Mesothelial cell of epicardium (in vitro differentiated cells): ENCODE data around the gene SBNO1. TPM values are rescaled to one million over a fixed set of nuclear protein-coding genes. Genes with fewer than 3 reads are reported as not detected.

ENCODE experiments used
- DNase-seq, 2 experiments: peaks; one replicate each; pipeline ENCODE4 v3.0.0; 2021; ENCODE audit warnings: low spot score in 2 of 2; ENCODE audit not compliant: unreplicated experiment in 2 of 2
- H3K27ac Mint-ChIP-seq: 2 replicates; pipeline ENCODE4 v1.8.0; 2021; ENCODE audit warnings: mixed read lengths
- H3K27me3 Mint-ChIP-seq: 2 replicates; pipeline ENCODE4 v1.8.0; 2021; ENCODE audit warnings: low read depth, mixed read lengths
- H3K36me3 Mint-ChIP-seq: 2 replicates; pipeline ENCODE4 v1.8.0; 2021; ENCODE audit warnings: mixed read lengths
- H3K4me1 Mint-ChIP-seq: 2 replicates; pipeline ENCODE4 v1.8.0; 2021; ENCODE audit warnings: mixed read lengths
- H3K4me3 Mint-ChIP-seq: 2 replicates; pipeline ENCODE4 v1.8.0; 2021; ENCODE audit warnings: mild to moderate bottlenecking, moderate library complexity, mixed read lengths
- H3K9me3 Mint-ChIP-seq: 2 replicates; pipeline ENCODE4 v1.8.0; 2021; ENCODE audit warnings: mixed read lengths
- total RNA-seq: library from RNA; stranded (reverse); gene quantifications from 3 replicates; pipeline ENCODE4 v1.2.1, GENCODE V29; 2021
- TF ChIP-seq, protein P1 (sequence below): fragments of 200-600 bp; sonication (generic); IDR thresholded peaks from one replicate; pipeline ENCODE4 v1.5.0; 2021; ENCODE audit warnings: antibody characterized with exemption; ENCODE audit not compliant: unreplicated experiment

Gene SBNO1
- total RNA-seq, 1 donor from 2014 or later: 38.0 TPM

DNA sequence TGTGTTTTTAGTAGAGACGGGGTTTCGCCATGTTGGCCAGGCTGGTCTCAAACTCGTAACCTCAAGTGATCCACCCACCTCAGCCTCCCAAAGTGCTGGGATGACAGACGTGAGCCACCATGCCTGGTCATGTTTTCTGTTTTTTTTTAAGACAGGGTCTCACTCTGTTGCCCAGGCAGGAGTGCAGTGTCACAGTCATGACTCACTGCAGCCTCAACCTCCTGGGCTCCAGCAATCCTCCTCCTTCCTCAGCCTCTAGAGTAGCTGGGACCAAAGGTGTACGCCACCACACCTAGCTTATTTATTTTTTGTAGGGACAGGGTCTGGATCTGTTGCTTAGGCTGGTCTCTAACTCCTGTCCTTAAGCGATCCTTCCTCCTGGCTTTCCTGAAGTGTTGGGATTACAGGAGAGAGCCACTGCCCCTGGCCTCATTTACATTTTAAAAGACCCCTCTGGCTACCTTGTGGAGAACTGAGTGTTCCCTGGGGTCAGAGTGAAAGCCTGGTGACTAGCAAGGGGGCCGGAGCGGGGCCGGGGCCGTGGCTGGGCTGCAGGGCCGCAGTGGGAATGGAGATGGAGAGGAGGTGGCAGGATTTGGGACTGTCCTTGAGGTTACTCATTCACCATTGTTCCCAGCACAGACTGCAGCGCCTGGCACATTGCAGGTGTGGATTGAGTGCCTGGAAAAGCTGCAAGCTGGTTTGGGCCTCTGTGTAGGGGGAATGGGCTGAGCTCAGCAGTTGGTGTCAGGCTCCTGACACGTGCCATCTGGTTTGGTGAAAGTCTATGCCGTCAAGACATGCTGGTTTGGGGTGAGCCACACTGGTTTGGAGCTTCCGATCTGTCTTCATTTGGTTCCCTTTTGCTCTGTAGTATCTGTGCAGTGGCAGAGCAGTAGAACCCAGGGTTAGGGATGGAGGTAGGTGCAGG lies 37.4 kb upstream of the SBNO1 start:
- no peak for DNase-seq
- Mint-ChIP-seq H3K9me3 (no peaks in the 10 kb centered on the region), H3K27ac (no peak overlapping the region), H3K4me1 (no peaks in the 10 kb centered on the region), H3K27me3 (no peaks in the 10 kb centered on the region), H3K36me3 (peaks cover 28% of the 10 kb centered on the region), H3K4me3 (no peak overlapping the region)
- TF ChIP-seq, protein P1, sequence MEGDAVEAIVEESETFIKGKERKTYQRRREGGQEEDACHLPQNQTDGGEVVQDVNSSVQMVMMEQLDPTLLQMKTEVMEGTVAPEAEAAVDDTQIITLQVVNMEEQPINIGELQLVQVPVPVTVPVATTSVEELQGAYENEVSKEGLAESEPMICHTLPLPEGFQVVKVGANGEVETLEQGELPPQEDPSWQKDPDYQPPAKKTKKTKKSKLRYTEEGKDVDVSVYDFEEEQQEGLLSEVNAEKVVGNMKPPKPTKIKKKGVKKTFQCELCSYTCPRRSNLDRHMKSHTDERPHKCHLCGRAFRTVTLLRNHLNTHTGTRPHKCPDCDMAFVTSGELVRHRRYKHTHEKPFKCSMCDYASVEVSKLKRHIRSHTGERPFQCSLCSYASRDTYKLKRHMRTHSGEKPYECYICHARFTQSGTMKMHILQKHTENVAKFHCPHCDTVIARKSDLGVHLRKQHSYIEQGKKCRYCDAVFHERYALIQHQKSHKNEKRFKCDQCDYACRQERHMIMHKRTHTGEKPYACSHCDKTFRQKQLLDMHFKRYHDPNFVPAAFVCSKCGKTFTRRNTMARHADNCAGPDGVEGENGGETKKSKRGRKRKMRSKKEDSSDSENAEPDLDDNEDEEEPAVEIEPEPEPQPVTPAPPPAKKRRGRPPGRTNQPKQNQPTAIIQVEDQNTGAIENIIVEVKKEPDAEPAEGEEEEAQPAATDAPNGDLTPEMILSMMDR: no peak

DNA sequence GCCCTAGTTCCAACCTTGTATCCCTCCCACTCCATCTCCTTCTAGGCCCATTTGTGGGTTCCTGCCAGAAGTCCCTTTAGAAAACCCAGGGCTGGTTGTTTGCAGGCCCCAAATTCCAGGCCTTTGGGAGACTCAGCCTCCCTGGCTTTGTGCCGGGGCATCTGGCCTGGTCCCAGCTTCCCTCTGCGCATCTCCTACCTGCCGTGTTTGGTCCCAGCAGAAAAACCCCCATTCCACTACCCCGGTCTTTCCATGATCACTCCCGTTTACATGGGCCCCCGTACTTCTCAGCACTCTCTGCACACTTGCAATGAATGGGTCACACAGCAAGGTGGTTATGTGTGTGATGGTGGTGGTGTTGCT lies 34.6 kb upstream of the SBNO1 start:
- no peak overlapping the region for H3K4me3 Mint-ChIP-seq
- TF ChIP-seq, protein P1: no peak
- no peaks in the 10 kb centered on the region for H3K4me1 Mint-ChIP-seq
- H3K36me3 Mint-ChIP-seq: peaks cover 36% of the 10 kb centered on the region
- no peaks in the 10 kb centered on the region for H3K27me3 Mint-ChIP-seq
- no peak overlapping the region for H3K27ac Mint-ChIP-seq
- DNase-seq: no peak
- H3K9me3 Mint-ChIP-seq: no peaks in the 10 kb centered on the region

DNA sequence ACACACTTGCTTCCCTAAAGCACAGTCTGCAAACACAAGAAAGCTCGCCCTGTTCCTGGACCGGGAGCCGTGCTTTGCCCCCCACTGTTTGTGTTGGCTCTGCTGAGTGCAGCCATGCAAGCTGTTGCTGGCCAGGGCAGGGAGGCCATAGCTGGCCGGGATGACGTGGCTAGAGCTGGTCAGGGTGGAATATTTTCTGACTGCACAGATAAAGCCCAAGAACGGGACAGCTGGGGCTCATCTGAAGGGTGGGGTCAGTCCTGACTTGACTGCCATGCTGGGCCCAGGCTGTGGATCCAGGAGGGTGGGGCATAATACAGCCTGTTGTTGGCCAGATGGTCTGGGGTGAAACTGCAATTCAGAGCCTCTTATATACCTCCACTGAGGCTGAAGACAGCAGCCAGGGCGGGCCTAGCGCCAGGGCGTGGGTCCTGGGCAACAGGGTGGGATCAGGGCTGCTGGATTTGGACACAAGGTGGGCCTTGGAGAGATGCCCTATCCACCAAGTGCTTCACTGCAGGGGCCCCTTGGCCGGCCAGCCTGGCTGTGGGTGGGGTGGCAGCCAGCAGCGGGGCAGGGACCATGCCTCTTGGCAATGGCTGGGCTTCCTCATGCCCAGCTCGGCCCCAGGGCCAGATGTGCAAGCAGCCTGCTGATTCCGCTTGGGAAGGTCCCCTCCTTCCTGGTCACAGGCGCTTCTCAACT lies 34.1 kb upstream of the SBNO1 start:
- H3K4me1 Mint-ChIP-seq: no peaks in the 10 kb centered on the region
- H3K4me3 Mint-ChIP-seq: no peak overlapping the region
- no peak overlapping the region for H3K27ac Mint-ChIP-seq
- DNase-seq: no peak
- no peaks in the 10 kb centered on the region for H3K27me3 Mint-ChIP-seq
- H3K36me3 Mint-ChIP-seq: peaks cover 33% of the 10 kb centered on the region
- TF ChIP-seq, protein P1: no peak
- H3K9me3 Mint-ChIP-seq: no peaks in the 10 kb centered on the region

DNA sequence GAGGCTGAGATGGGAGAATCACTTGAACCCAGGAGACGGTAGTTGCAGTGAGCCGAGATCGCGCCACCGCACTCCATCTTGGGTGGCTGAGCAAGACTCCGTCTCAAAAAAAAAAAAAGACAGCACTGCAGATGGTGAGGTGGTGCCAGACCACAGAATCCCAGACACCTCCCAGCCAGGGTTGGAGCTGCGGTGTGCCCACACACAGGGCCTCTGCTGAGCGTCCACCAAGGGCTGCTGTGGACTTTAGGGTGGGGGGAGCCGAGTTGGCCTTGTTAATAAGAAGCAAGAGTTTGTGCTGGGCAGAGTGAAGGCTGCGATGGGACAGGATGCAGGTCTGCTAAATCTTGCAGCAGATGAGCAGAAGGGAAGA lies 33.5 kb upstream of the SBNO1 start:
- Mint-ChIP-seq H3K27me3 (no peaks in the 10 kb centered on the region), H3K4me1 (no peaks in the 10 kb centered on the region), H3K9me3 (no peaks in the 10 kb centered on the region), H3K4me3 (no peak overlapping the region), H3K36me3 (peaks cover 31% of the 10 kb centered on the region), H3K27ac (no peak overlapping the region)
- no peak for DNase-seq
- TF ChIP-seq, protein P1: no peak

DNA sequence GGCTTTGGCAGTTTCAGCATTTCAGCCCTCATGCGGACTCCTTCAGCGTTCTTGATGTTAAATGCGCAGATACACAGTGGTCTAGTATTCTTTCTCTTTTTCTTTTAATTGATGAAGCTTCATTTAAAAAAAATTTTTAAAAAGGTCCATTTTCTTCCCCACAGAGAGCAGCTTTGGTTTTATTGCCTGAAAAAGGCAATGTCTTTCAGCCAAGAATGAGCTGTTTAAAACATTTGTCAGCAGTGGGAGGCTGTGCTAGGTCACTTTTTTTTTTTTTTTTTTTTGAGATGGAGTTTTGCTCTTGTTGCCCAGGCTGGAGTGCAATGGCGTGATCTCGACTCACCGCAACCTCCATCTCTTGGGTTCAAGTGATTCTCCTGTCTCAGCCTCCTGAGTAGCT lies 32.8 kb upstream of the SBNO1 start:
- no peak overlapping the region for H3K4me3 Mint-ChIP-seq
- H3K27ac Mint-ChIP-seq: no peak overlapping the region
- H3K9me3 Mint-ChIP-seq: no peaks in the 10 kb centered on the region
- no peak for DNase-seq
- H3K4me1 Mint-ChIP-seq: no peaks in the 10 kb centered on the region
- TF ChIP-seq, protein P1: no peak
- peaks cover 30% of the 10 kb centered on the region for H3K36me3 Mint-ChIP-seq
- H3K27me3 Mint-ChIP-seq: no peaks in the 10 kb centered on the region
